DMS53 treated with DMSO at 0.1 percent for 48 hours (cell line): Measurements from ENCODE around the gene DNAH14.

Experiments used
- DNase-seq: peaks from one replicate; lab custom pipeline; 2025; ENCODE audit not compliant: unreplicated experiment; lab: John Stamatoyannopoulos, UW

Gene DNAH14

GRCh38 chr1:225388372-225388771, 458.9 kb downstream of the DNAH14 start:
- no peak for DNase-seq

- no peak for DNase-seq
Measured at GRCh38 chr1:225389843-225390242, 460.4 kb downstream of the DNAH14 start.

- no peak for DNase-seq
Measured at GRCh38 chr1:225396357-225396756, 466.9 kb downstream of the DNAH14 start.

- no peak for DNase-seq
Measured at GRCh38 chr1:225400968-225401367, 471.5 kb downstream of the DNAH14 start.

GRCh38 chr1:225406976-225407725, 477.7 kb downstream of the DNAH14 start:
- DNase-seq: no peak

- DNase-seq: no peak
Measured at GRCh38 chr1:225407755-225408154, 478.3 kb downstream of the DNAH14 start.

- DNase-seq: no peak
Measured at GRCh38 chr1:225408249-225408648, 478.8 kb downstream of the DNAH14 start.

- no peak for DNase-seq
Measured at GRCh38 chr1:225409051-225409450, 479.6 kb downstream of the DNAH14 start.

GRCh38 chr1:225410036-225410435, 480.6 kb downstream of the DNAH14 start:
- no peak for DNase-seq

GRCh38 chr1:225412321-225412720, 482.8 kb downstream of the DNAH14 start:
- DNase-seq: no peak

GRCh38 chr1:225412803-225413351, 483.4 kb downstream of the DNAH14 start:
- DNase-seq: no peak

- DNase-seq: no peak
Measured at GRCh38 chr1:225413708-225414375, 484.4 kb downstream of the DNAH14 start.

GRCh38 chr1:225415307-225415706, 485.8 kb downstream of the DNAH14 start:
- no peak for DNase-seq

GRCh38 chr1:225415967-225416745, 486.7 kb downstream of the DNAH14 start:
- DNase-seq: no peak

GRCh38 chr1:225418059-225418458, 488.6 kb downstream of the DNAH14 start:
- peak; percentile 12 for DNase-seq

GRCh38 chr1:225418598-225418997, 489.1 kb downstream of the DNAH14 start:
- no peak for DNase-seq

GRCh38 chr1:225422031-225422605, 492.6 kb downstream of the DNAH14 start:
- DNase-seq: no peak

- no peak for DNase-seq
Measured at GRCh38 chr1:225422795-225423517, 493.5 kb downstream of the DNAH14 start.

GRCh38 chr1:225423518-225423855, 494.0 kb downstream of the DNAH14 start:
- DNase-seq: no peak

- no peak for DNase-seq
Measured at GRCh38 chr1:225424562-225425200, 495.2 kb downstream of the DNAH14 start.
